Esophagus squamous epithelium (tissue), 5 donors: ENCODE results near the gene RPL3. TPM values are rescaled to one million over a fixed set of nuclear protein-coding genes. Genes with fewer than 3 reads are reported as not detected.
"Not testable (repeated sequence)": the region's sequence is repeated elsewhere in the genome, so short reads cannot be mapped to it uniquely, and the experiment has no call there.

ENCODE experiments used
- DNase-seq: peaks from one replicate; lab custom pipeline; 2025; lab: John Stamatoyannopoulos, UW
- H3K27ac ChIP-seq, 4 donors: fragments of 200-600 bp; sonication (generic); one replicate each; pipeline ENCODE4 v1.5.1; 2016 to 2019; ENCODE audit warnings: mild to moderate bottlenecking in 1 of 4
- H3K27me3 ChIP-seq, 4 donors: fragments of 200-600 bp; sonication (generic); 1 replicate in 3 of 4; 2 replicates in 1 of 4; pipeline versions ENCODE4 v1.5.1 to v1.6.0; 2017 to 2021; ENCODE audit warnings: antibody characterized with exemption in 1 of 4
- H3K36me3 ChIP-seq, 3 donors: fragments of 200-600 bp; sonication (generic); one replicate each; pipeline ENCODE4 v1.5.1; 2016 to 2019
- H3K4me1 ChIP-seq, 3 donors: fragments of 200-600 bp; sonication (generic); one replicate each; pipeline ENCODE4 v1.5.1; 2017 to 2019
- H3K4me3 ChIP-seq, 4 donors: fragments of 200-600 bp; sonication (generic); 1 replicate in 3 of 4; 2 replicates in 1 of 4; pipeline ENCODE4 v1.5.1; 2016 to 2019; ENCODE audit warnings: mild to moderate bottlenecking in 2 of 4, moderate library complexity in 1 of 4
- H3K9me3 ChIP-seq, 3 donors: fragments of 200-600 bp; sonication (generic); one replicate each; pipeline ENCODE4 v1.5.1; 2016 to 2019
- CTCF ChIP-seq, 6 experiments: fragments of 450-650 bp in 4 of 6; fragments of 200-600 bp in 2 of 6; sonication (generic) in 2 of 6; IDR thresholded peaks; one replicate each; pipeline ENCODE4 v1.5.1; 2016 to 2019; ENCODE audit warnings: antibody characterized with exemption in 6 of 6, mild to moderate bottlenecking in 4 of 6, moderate library complexity in 4 of 6
- POLR2A ChIP-seq, 4 donors: fragments of 450-650 bp; IDR thresholded peaks; one replicate each; pipeline ENCODE4 v1.6.1; 2017; ENCODE audit warnings: antibody characterized with exemption in 4 of 4, mild to moderate bottlenecking in 4 of 4, moderate library complexity in 3 of 4
- WGBS, 2 donors: methylation state at CpG; one replicate each; pipeline ENCODE4 v1.1.5; 2018; 5-methylcytosine and 5-hydroxymethylcytosine counted together
- intact Hi-C: fragments of 100-400 bp; cut with DNase I; formaldehyde crosslinking; loops from one replicate; pipeline ENCODE4 v1.15.0; 2022
- total RNA-seq, 4 donors: library from RNA; depleted of rRNA; stranded (reverse); fragments of >200 nt; gene quantifications; one replicate each; pipeline ENCODE4 v1.1.0, GENCODE V29; 2016
- donor health status: DM: yes; HTN: yes; CAD: no.

The RPL3 gene
- total RNA-seq, 4 donors from 2014 or later = 1,469 to 2,891 (median 2,008) TPM

GRCh38 chr22:39336411-39336810 is 17.0 kb upstream of the RPL3 start:
- DNase-seq = no peak
- 84 to 91% methylated on average over 5 of the region's 5 CpGs for WGBS, 2 donors
- intact Hi-C loops = no loop called here
- Histone ChIP-seq H3K27ac (no peak overlapping the region), H3K4me1 (peaks cover 0 to 9% (median 0%) of the 10 kb centered on the region in 3 donors), H3K36me3 (no peaks in the 10 kb centered on the region), H3K4me3 (no peak overlapping the region), H3K27me3 (peaks cover 0 to 6% (median 0%) of the 10 kb centered on the region in 4 donors), H3K9me3 (no peaks in the 10 kb centered on the region)
- TF ChIP-seq CTCF (IDR thresholded peaks at IDR 0.05) = no peak
- TF ChIP-seq POLR2A (IDR thresholded peaks at IDR 0.05) = no peak

GRCh38 chr22:39332441-39333064 is 13.1 kb upstream of the RPL3 start:
- 52 to 59% methylated on average over 5 of the region's 5 CpGs for WGBS, 2 donors
- Histone ChIP-seq H3K36me3 (no peaks in the 10 kb centered on the region), H3K4me1 (peaks cover 0 to 9% (median 0%) of the 10 kb centered on the region in 3 donors), H3K9me3 (no peaks in the 10 kb centered on the region), H3K27ac (peak overlapping the region in 1 of 4 donors; percentile 29), H3K27me3 (peaks cover 0 to 6% (median 0%) of the 10 kb centered on the region in 4 donors), H3K4me3 (no peak overlapping the region)
- no peak for TF ChIP-seq POLR2A (IDR thresholded peaks at IDR 0.05)
- TF ChIP-seq CTCF (IDR thresholded peaks at IDR 0.05) = no peak
- intact Hi-C loops = no loop called here
- DNase-seq = no peak

- H3K9me3 ChIP-seq, DNase-seq, H3K27me3 ChIP-seq, H3K4me1 ChIP-seq, H3K27ac ChIP-seq, H3K36me3 ChIP-seq, intact Hi-C loops, H3K4me3 ChIP-seq: not testable (repeated sequence)
- 90 to 100% methylated on average over 1 of the region's 1 CpG for WGBS, 2 donors
These were observed 11.1 kb upstream of the RPL3 start for GRCh38 chr22:39330553-39330952.

- 67% methylated on average over 1 of the region's 18 CpGs; no CpG with 5 or more reads in 1 of the 2 donors for WGBS, 2 donors
- no peak overlapping the region for H3K27ac ChIP-seq
- H3K4me3 ChIP-seq = no peak overlapping the region
- H3K36me3 ChIP-seq = no peaks in the 10 kb centered on the region
- DNase-seq = no peak
- intact Hi-C loops = no loop called here
- TF ChIP-seq POLR2A (IDR thresholded peaks at IDR 0.05) (no peak), CTCF (IDR thresholded peaks at IDR 0.05) (no peak)
- peaks cover 0 to 9% (median 0%) of the 10 kb centered on the region in 3 donors for H3K4me1 ChIP-seq
- H3K27me3 ChIP-seq = no peaks in the 10 kb centered on the region
- H3K9me3 ChIP-seq = no peaks in the 10 kb centered on the region
These were observed 8.8 kb upstream of the RPL3 start for GRCh38 chr22:39327995-39328754.

- no peak overlapping the region for H3K4me3 ChIP-seq
- no peaks in the 10 kb centered on the region for H3K27me3 ChIP-seq
- no peaks in the 10 kb centered on the region for H3K9me3 ChIP-seq
- WGBS, 2 donors = 58% methylated on average over 2 of the region's 2 CpGs
- DNase-seq = no peak
- H3K4me1 ChIP-seq = peaks cover 0 to 3% (median 2%) of the 10 kb centered on the region in 3 donors
- no peaks in the 10 kb centered on the region for H3K36me3 ChIP-seq
- H3K27ac ChIP-seq = no peak overlapping the region
- no peak for TF ChIP-seq POLR2A (IDR thresholded peaks at IDR 0.05)
- TF ChIP-seq CTCF (IDR thresholded peaks at IDR 0.05) = no peak
- intact Hi-C loops = no loop called here
These were observed 6.0 kb upstream of the RPL3 start for GRCh38 chr22:39325392-39325932.

GRCh38 chr22:39320616-39321029 is 1.2 kb upstream of the RPL3 start:
- DNase-seq, H3K27me3 ChIP-seq, H3K9me3 ChIP-seq, intact Hi-C loops: not testable (repeated sequence)
- Histone ChIP-seq H3K36me3 (peaks cover 11 to 28% (median 23%) of the 10 kb centered on the region in 3 donors), H3K4me1 (peaks cover 23 to 37% (median 30%) of the 10 kb centered on the region in 3 donors), H3K27ac (peak overlapping the region; percentile 96 to 100 (median 98)), H3K4me3 (peak overlapping the region in 3 of 4 donors; percentile 54 to 84 (median 79))
- 88 to 91% methylated on average over 15 to 18 of the region's 24 CpGs for WGBS, 2 donors
